ENCODE results near the gene EVI5L.

The EVI5L gene

DNA sequence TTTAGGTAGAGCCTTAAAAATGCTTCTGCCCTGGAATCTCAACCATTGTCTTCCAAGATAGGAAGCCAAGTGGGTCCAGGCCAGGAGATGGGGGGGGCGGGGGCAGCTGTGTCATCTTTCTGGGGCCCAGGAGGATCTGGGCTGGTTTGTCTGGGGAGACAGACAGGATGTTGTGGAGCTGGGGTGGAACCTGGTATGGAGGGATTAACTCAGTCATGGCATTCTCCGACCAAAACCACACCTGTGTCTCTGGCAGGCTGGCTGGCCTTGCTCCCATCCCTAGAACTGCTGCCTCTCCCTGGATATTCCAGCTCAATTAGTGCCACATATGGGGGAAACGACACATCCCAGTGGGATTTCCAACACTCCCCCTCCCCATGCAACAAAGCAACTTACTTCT lies 70.9 kb downstream of the EVI5L start:
- POLR2A ChIA-PET: interaction anchor here (1.4 to 2.2 kb wide), 2 partner anchors 8 to 11 kb away, joined by 3 to 7 read pairs; no protein-coding TSS in a partner anchor
- CTCF ChIA-PET: interaction anchor here (0.7 to 2.0 kb wide), 10 partner anchors 13 to 50 kb away, joined by 3 to 8 read pairs (median 4); partner anchors contain the start of gene LRRC8E

GRCh38 chr19:7901337-7901736 lies 71.3 kb downstream of the EVI5L start:
- DNase-seq (ENCODE audit: low read depth, low spot score): no peak
- no peak overlapping the region for H3K4me3 ChIP-seq (ENCODE audit: low read depth, low read length)
- TF ChIP-seq, protein P1, sequence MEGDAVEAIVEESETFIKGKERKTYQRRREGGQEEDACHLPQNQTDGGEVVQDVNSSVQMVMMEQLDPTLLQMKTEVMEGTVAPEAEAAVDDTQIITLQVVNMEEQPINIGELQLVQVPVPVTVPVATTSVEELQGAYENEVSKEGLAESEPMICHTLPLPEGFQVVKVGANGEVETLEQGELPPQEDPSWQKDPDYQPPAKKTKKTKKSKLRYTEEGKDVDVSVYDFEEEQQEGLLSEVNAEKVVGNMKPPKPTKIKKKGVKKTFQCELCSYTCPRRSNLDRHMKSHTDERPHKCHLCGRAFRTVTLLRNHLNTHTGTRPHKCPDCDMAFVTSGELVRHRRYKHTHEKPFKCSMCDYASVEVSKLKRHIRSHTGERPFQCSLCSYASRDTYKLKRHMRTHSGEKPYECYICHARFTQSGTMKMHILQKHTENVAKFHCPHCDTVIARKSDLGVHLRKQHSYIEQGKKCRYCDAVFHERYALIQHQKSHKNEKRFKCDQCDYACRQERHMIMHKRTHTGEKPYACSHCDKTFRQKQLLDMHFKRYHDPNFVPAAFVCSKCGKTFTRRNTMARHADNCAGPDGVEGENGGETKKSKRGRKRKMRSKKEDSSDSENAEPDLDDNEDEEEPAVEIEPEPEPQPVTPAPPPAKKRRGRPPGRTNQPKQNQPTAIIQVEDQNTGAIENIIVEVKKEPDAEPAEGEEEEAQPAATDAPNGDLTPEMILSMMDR (IDR thresholded peaks at IDR 0.05; ENCODE audit: insufficient read depth, low read length, missing control alignments): no peak
- POLR2A ChIA-PET: interaction anchor here (2.2 kb wide), 1 partner anchor 11 kb away, joined by 7 read pairs; no protein-coding TSS in a partner anchor
- CTCF ChIA-PET: interaction anchor here (0.6 to 2.0 kb wide), 11 partner anchors 10 to 519 kb away, joined by 3 to 8 read pairs (median 4); partner anchors contain the start of gene LRRC8E

More for the DNA sequence above, 70.9 kb downstream of the EVI5L start:
- TF ChIP-seq, protein P1 (IDR thresholded peaks at IDR 0.05; ENCODE audit: insufficient read depth, low read length, missing control alignments): no peak
- H3K4me3 ChIP-seq (ENCODE audit: low read depth, low read length): no peak overlapping the region
- no peak for DNase-seq (ENCODE audit: low read depth, low spot score)

- TF ChIP-seq, protein P1 (IDR thresholded peaks at IDR 0.05; ENCODE audit: insufficient read depth, low read length, missing control alignments): no peak
- CTCF ChIA-PET: interaction anchor here (1.0 to 1.9 kb wide), 12 partner anchors 10 to 77 kb away, joined by 3 to 13 read pairs (median 6); partner anchors contain the start of genes LRRC8E and TIMM44
- POLR2A ChIA-PET: interaction anchor here (0.6 to 1.6 kb wide), 9 partner anchors 9 to 419 kb away, joined by 3 to 13 read pairs (median 4); partner anchors contain the start of genes LRRC8E, NDUFA7, RPS28 and SNAPC2
- H3K4me3 ChIP-seq (ENCODE audit: low read depth, low read length): peak overlapping the region; percentile 86
- no peak for DNase-seq (ENCODE audit: low read depth, low spot score)
These were observed 72.8 kb downstream of the EVI5L start for GRCh38 chr19:7902796-7903243.

DNA sequence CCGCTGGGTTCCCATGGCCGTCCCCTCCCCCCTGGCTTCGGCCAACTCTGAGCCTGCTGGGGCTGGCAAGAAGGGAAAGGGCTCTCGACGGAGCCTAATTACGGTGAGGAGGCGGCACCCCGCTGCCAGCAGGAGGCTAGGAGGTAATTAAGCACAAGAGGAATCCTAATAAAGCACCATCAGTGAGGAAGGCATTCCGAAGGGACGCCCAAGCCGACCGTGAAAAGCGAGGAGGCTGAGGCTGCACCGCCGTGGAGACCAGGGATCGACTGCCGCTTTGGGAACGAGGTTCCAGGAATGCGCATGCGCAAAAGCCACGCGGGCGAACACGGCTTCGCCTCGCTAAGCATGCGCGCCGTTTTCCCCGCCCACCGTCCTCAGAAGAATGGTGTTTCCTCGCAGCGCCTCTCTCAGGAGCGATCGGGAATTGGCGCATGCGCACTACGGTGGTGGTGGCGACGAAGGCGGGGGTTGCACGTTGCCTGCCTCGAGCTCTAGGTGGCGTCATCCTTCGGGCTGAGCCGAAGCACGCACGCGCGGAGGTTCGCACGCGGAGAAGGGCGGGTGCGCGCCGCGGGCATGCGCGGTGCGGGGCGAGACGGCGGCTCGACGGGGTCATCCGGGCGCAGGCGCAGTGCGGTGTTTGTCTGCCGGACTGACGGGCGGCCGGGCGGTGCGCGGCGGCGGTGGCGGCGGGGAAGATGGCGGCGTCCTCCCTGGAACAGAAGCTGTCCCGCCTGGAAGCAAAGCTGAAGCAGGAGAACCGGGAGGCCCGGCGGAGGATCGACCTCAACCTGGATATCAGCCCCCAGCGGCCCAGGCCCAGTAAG lies 73.4 kb downstream of the EVI5L start, which contains the start of gene MAP2K7:
MAP2K7 (plus strand) TSS at position 634 of the 830 bp plus-strand sequence; CDS start at position 702, 68 bp downstream.
- CTCF ChIA-PET: interaction anchor here (0.6 to 1.9 kb wide), 15 partner anchors 9 to 969 kb away, joined by 3 to 13 read pairs (median 5); partner anchors contain the start of genes SNAPC2 and TIMM44
- DNase-seq (ENCODE audit: low read depth, low spot score): peak; percentile 88
- peak within 1 kb of the TSS; percentile 91 for H3K4me3 ChIP-seq (ENCODE audit: low read depth, low read length)
- POLR2A ChIA-PET: interaction anchor here (0.6 to 1.6 kb wide), 10 partner anchors 8 to 473 kb away, joined by 3 to 13 read pairs (median 4); partner anchors contain the start of genes LRRC8E, NDUFA7, RPS28 and SNAPC2
- TF ChIP-seq, protein P1 (IDR thresholded peaks at IDR 0.05; ENCODE audit: insufficient read depth, low read length, missing control alignments): peak; percentile 72

DNA sequence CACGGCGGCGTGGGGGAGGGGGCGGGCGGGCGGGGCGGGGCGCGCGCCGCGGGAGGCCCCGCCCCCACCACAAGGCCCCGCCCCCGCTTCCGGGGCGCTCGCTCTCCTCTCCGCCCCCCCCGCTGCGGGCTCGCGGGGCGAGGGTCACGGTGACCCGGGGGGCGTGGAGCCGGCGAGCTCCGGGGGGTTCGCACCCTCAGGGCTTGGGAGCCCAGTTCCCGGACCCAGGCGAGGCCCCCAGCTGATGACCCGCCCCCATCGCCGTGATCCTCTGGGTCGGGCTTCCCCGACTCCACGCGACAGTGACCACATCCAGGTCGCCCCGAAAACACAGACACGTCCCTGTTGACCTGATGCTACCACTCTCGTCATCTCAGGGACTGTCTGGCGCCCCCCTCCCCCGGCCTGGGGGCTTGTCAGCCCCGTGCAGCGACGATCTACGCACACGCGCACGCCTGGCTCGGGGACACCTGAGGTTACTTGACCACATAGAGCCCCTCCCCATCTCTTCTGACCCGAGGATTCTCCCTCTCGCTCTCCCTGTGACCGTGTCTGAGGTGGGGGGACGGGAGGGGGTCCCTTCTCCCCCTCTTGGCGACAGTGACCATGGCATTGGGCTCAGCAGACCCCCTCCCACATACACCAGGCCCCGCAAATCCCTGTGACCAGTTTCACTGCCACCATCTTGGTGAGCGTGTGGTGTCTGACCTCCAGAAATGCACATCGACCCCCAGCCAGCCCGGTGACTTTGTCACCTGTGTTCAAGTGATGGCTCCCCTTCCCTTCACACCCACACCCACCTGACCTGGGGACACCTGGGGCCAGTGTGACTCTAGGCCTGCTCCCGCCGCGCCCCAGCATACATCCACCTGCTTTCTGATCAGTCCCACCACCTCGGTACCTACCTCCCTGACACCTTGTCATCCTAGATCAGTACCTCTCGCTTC lies 74.3 kb downstream of the EVI5L start:
- TF ChIP-seq, protein P1 (IDR thresholded peaks at IDR 0.05; ENCODE audit: insufficient read depth, low read length, missing control alignments): no peak
- ChIA-PET POLR2A (interaction anchor here (0.6 to 1.6 kb wide), 7 partner anchors 11 to 472 kb away, joined by 3 to 13 read pairs (median 6); partner anchors contain the start of genes LRRC8E and SNAPC2), CTCF (interaction anchor here (0.6 to 1.9 kb wide), 15 partner anchors 8 to 970 kb away, joined by 3 to 13 read pairs (median 5); partner anchors contain the start of genes SNAPC2 and TIMM44)
- peak overlapping the region; percentile 91 for H3K4me3 ChIP-seq (ENCODE audit: low read depth, low read length)
- no peak for DNase-seq (ENCODE audit: low read depth, low spot score)

Data from AG04449 (cell line).